CD14-positive monocyte (primary cell): Measurements from ENCODE around the gene PPM1F. TPM values are rescaled to one million over a fixed set of nuclear protein-coding genes. Genes with fewer than 3 reads are reported as not detected.

Source experiments
- DNase-seq, 3 donors: peaks; one replicate each; pipeline ENCODE4 v3.0.0-alpha.2; 2011 to 2022
- H2AFZ ChIP-seq: 2 replicates; pipeline ENCODE4 v1.6.0; 2012; ENCODE audit warnings: mild to moderate bottlenecking, low read depth, low read length, inconsistent platforms; ENCODE audit not compliant: insufficient read depth, poor library complexity, severe bottlenecking
- H3K27ac ChIP-seq, 2 donors: 1 replicate in 1 of 2; 2 replicates in 1 of 2; pipeline ENCODE4 v1.5.1; 2012 to 2013; ENCODE audit warnings: low read length in 2 of 2, control low read depth in 1 of 2, inconsistent platforms in 1 of 2, low read depth in 1 of 2, mild to moderate bottlenecking in 1 of 2
- H3K27me3 ChIP-seq, 2 donors: one replicate each; pipeline versions ENCODE4 v1.6.0 to v1.6.1; 2011 to 2013; ENCODE audit warnings: low read length in 2 of 2; ENCODE audit not compliant: control insufficient read depth in 2 of 2, insufficient read depth in 2 of 2
- H3K36me3 ChIP-seq, 2 donors: replicated peaks in 1 of 2; 1 replicate in 1 of 2; 2 replicates in 1 of 2; pipeline versions ENCODE4 v1.5.1 to v1.6.1; 2012 to 2013; ENCODE audit warnings: low read length in 2 of 2, control low read depth in 1 of 2, inconsistent platforms in 1 of 2, mild to moderate bottlenecking in 1 of 2; ENCODE audit not compliant: insufficient read depth in 2 of 2, control insufficient read depth in 1 of 2
- H3K4me1 ChIP-seq, 2 donors: 1 replicate in 1 of 2; 2 replicates in 1 of 2; pipeline versions ENCODE4 v1.5.1 to v1.6.1; 2012 to 2013; ENCODE audit warnings: low read length in 2 of 2, control low read depth in 1 of 2, inconsistent platforms in 1 of 2, mild to moderate bottlenecking in 1 of 2, moderate library complexity in 1 of 2; ENCODE audit not compliant: insufficient read depth in 2 of 2, control insufficient read depth in 1 of 2
- H3K4me2 ChIP-seq: replicated peaks from 2 replicates; pipeline ENCODE3; 2012; ENCODE audit warnings: low read length, moderate library complexity, mild to moderate bottlenecking; ENCODE audit not compliant: poor library complexity, severe bottlenecking; ENCODE audit errors: extremely low read depth
- H3K4me3 ChIP-seq, 3 experiments: fragments of 200-600 bp in 1 of 3; sonication (generic) in 1 of 3; replicated peaks in 1 of 3; 1 replicate in 2 of 3; 2 replicates in 1 of 3; pipeline ENCODE4 v1.5.1; 2011 to 2013; ENCODE audit warnings: low read length in 3 of 3, mild to moderate bottlenecking in 3 of 3, control low read depth in 2 of 3, low read depth in 2 of 3, inconsistent platforms in 1 of 3, moderate library complexity in 1 of 3
- H3K79me2 ChIP-seq: 2 replicates; pipeline ENCODE4 v1.6.0; 2012; ENCODE audit warnings: mild to moderate bottlenecking, control low read depth, inconsistent platforms, low read length, moderate library complexity; ENCODE audit not compliant: insufficient read depth
- H3K9ac ChIP-seq: 2 replicates; pipeline ENCODE4 v1.6.0; 2017; ENCODE audit warnings: low read length, mild to moderate bottlenecking; ENCODE audit not compliant: insufficient read depth, poor library complexity, severe bottlenecking
- H3K9me3 ChIP-seq, 2 donors: replicated peaks in 1 of 2; 1 replicate in 1 of 2; 2 replicates in 1 of 2; pipeline versions ENCODE4 v1.5.1 to v1.6.1; 2012 to 2013; ENCODE audit warnings: low read length in 2 of 2, control low read depth in 1 of 2; ENCODE audit not compliant: control insufficient read depth in 1 of 2, insufficient read depth in 1 of 2
- H4K20me1 ChIP-seq: 2 replicates; pipeline ENCODE4 v1.6.0; 2012; ENCODE audit warnings: mild to moderate bottlenecking, low read length, control low read depth, moderate library complexity; ENCODE audit not compliant: insufficient read depth
- H3K27ac Mint-ChIP-seq, 7 donors: one replicate each; pipeline ENCODE4 v1.8.0; 2020; ENCODE audit warnings: mild to moderate bottlenecking in 7 of 7, mixed read lengths in 7 of 7, moderate library complexity in 6 of 7, inconsistent platforms in 2 of 7
- H3K27me3 Mint-ChIP-seq, 3 donors: one replicate each; pipeline ENCODE4 v1.8.0; 2021 to 2022; ENCODE audit warnings: low read depth in 3 of 3, mild to moderate bottlenecking in 3 of 3, mixed read lengths in 3 of 3, moderate library complexity in 3 of 3, inconsistent platforms in 1 of 3
- H3K36me3 Mint-ChIP-seq, 2 donors: one replicate each; pipeline ENCODE4 v1.8.0; 2020; ENCODE audit warnings: mixed read lengths in 2 of 2, inconsistent platforms in 1 of 2, mild to moderate bottlenecking in 1 of 2
- H3K4me1 Mint-ChIP-seq: one replicate; pipeline ENCODE4 v1.8.0; 2020; ENCODE audit warnings: mild to moderate bottlenecking, mixed read lengths
- H3K4me3 Mint-ChIP-seq, 2 donors: one replicate each; pipeline ENCODE4 v1.8.0; 2020; ENCODE audit warnings: mild to moderate bottlenecking in 2 of 2, mixed read lengths in 2 of 2, moderate library complexity in 1 of 2
- H3K9me3 Mint-ChIP-seq, 7 donors: one replicate each; pipeline ENCODE4 v1.8.0; 2020 to 2022; ENCODE audit warnings: mixed read lengths in 7 of 7, mild to moderate bottlenecking in 6 of 7, moderate library complexity in 6 of 7, inconsistent platforms in 2 of 7
- CTCF ChIP-seq: fragments of 200-600 bp; IDR thresholded peaks from one replicate; pipeline ENCODE4 v1.8.0; 2022; ENCODE audit warnings: antibody characterized with exemption, mild to moderate bottlenecking
- WGBS: methylation state at CpG from one replicate; pipeline ENCODE4 v1.1.5; 2013; ENCODE audit warnings: missing lambda C conversion rate; ENCODE audit not compliant: insufficient coverage; 5-methylcytosine and 5-hydroxymethylcytosine counted together
- intact Hi-C, 2 donors: fragments of 100-400 bp; cut with micrococcal nuclease; formaldehyde crosslinking; loops; one replicate each; pipeline versions ENCODE4 v1.15.0 to v1.15.1; 2023
- polyA plus RNA-seq, 3 donors: library from polyadenylated mRNA; depleted of rRNA in 1 of 3; unstranded in 2 of 3; stranded (reverse) in 1 of 3; fragments of 300-500 nt in 2 of 3; fragments of >200 nt in 1 of 3; fragmentation: Illumina TruSeq in 2 of 3; gene quantifications; 1 replicate in 2 of 3; 2 replicates in 1 of 3; pipeline ENCODE4 v1.2.3, GENCODE V29; 2012 to 2021

Gene PPM1F
- polyA plus RNA-seq, 3 donors = 28.8 to 95.0 (median 37.2) TPM

DNA sequence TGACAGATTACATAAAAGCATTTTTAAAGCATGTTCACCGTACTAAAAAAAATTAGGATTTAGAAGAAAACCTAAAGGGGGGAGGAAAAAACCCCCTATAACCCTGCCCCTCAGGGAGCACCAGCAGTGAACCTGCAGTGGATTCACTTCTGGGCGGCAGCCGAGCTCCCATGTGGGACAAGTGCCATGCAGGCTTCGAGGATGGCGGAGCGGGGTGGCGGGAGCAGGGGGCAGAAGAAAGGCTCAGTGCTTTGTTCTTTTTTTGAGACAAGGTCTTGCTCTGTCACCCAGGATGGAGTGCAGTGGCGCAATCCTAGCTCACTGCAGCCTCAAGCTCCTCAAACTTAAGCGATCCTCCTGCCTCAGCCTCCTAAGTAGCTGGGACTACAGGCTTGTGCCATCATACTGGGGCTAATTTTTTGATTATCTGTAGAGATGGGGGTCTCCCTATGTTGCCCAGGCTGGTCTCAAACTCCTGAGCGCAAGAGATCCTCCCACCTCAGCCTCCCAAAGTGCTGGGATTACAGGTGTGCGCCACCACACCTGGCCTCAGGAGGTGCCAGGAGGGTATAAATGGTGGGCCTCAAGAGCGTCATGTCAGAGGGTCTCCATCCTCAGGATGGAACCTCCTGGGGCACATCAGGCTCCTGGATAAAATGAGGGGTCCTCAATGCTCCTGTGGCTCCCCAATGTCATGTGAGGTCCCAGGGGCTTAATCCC lies 34.0 kb downstream of the PPM1F start:
- no peaks in the 10 kb centered on the region for H3K27me3 Mint-ChIP-seq
- H3K27ac Mint-ChIP-seq = no peak overlapping the region
- Histone ChIP-seq H3K36me3 (peaks cover 34 to 46% of the 10 kb centered on the region in 2 donors), H2AFZ (no peak overlapping the region), H3K4me3 (no peak overlapping the region), H3K9ac (no peak overlapping the region), H3K79me2 (no peaks in the 10 kb centered on the region), H4K20me1 (peaks cover 66% of the 10 kb centered on the region), H3K4me2 (no peak overlapping the region), H3K4me1 (no peaks in the 10 kb centered on the region), H3K27me3 (no peaks in the 10 kb centered on the region), H3K27ac (no peak overlapping the region), H3K9me3 (no peaks in the 10 kb centered on the region)
- 100% methylated on average over 7 of the region's 12 CpGs for WGBS
- DNase-seq = no peak
- no peak for TF ChIP-seq CTCF
- H3K4me1 Mint-ChIP-seq = no peaks in the 10 kb centered on the region
- no peak overlapping the region for H3K4me3 Mint-ChIP-seq
- intact Hi-C loops = no loop called here
- peaks cover 33 to 48% of the 10 kb centered on the region in 2 donors for H3K36me3 Mint-ChIP-seq
- H3K9me3 Mint-ChIP-seq = no peaks in the 10 kb centered on the region

- Histone ChIP-seq H4K20me1 (peaks cover 60% of the 10 kb centered on the region), H2AFZ (no peak overlapping the region), H3K9me3 (no peaks in the 10 kb centered on the region), H3K4me2 (no peak overlapping the region), H3K4me3 (no peak overlapping the region), H3K4me1 (no peaks in the 10 kb centered on the region), H3K9ac (no peak overlapping the region), H3K27me3 (no peaks in the 10 kb centered on the region), H3K27ac (no peak overlapping the region), H3K79me2 (no peaks in the 10 kb centered on the region), H3K36me3 (peaks cover 28 to 38% of the 10 kb centered on the region in 2 donors)
- no peaks in the 10 kb centered on the region for H3K9me3 Mint-ChIP-seq
- no peak for DNase-seq
- peaks cover 27 to 41% of the 10 kb centered on the region in 2 donors for H3K36me3 Mint-ChIP-seq
- H3K27ac Mint-ChIP-seq = no peak overlapping the region
- 98% methylated on average over 5 of the region's 6 CpGs for WGBS
- intact Hi-C loops = no loop called here
- no peak for TF ChIP-seq CTCF
- no peaks in the 10 kb centered on the region for H3K27me3 Mint-ChIP-seq
- no peak overlapping the region for H3K4me3 Mint-ChIP-seq
- H3K4me1 Mint-ChIP-seq = no peaks in the 10 kb centered on the region
Observed at GRCh38 chr22:21917959-21918261, 34.7 kb downstream of the PPM1F start.
